DMS114 treated with DMSO at 0.1 percent for 48 hours (cell line): ENCODE data around the gene SLC17A2.
A peak's percentile ranks its signal among the peaks of the same experiment; 100 is the strongest.

Experiments used
- DNase-seq: peaks from one replicate; lab custom pipeline; 2025; ENCODE audit not compliant: unreplicated experiment; lab: John Stamatoyannopoulos, UW

Gene SLC17A2

DNA sequence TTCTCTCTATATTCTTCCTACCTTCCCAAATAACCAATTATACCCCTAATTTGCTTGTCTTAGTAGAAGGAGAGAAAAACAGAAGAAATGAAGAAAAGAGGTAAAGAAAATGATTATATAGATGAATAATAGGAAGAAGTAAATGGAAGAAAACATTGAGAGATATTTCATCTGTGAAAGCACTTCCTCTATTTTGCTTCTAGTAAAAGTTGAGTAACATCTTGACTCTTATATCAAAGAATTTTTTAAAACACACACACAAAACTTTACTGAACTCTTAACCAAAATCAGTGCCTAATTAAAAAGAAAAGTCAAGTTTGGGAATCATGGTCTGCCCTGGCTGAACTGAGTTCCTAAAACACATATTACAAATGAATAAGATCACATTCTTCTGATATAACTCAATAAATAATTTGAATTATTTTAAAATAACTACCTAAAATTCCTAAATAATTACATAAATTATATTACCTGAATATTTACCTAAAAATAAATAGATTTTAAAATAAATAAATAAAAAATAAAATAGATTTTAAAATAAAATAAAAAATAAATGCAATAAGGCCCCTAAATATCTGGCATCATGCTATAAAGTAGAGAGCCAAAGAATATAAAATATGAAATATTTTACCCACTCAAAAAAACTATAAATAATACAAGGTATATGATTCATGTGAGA lies 8.8 kb downstream of the SLC17A2 start:
- DNase-seq: no peak

DNA sequence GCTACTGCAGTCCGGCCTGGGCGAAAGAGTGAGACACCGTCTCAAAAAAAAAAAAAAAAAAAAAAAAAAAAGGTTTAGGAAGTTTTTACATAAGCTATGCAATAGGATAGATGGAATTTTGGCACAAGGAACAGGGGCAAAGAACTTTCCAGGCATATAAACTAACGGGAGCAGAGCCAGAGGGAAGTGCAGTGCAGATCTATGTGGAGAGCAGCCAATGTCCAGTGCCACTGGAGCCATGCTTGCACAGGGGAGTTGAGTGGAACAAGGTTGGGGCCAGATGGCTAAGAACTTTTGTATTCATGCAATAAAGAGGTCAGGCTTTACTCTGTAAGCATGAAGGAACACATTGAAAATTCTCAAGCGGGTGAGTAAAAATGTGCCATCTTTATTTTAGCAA lies 10.8 kb downstream of the SLC17A2 start:
- DNase-seq: no peak

DNA sequence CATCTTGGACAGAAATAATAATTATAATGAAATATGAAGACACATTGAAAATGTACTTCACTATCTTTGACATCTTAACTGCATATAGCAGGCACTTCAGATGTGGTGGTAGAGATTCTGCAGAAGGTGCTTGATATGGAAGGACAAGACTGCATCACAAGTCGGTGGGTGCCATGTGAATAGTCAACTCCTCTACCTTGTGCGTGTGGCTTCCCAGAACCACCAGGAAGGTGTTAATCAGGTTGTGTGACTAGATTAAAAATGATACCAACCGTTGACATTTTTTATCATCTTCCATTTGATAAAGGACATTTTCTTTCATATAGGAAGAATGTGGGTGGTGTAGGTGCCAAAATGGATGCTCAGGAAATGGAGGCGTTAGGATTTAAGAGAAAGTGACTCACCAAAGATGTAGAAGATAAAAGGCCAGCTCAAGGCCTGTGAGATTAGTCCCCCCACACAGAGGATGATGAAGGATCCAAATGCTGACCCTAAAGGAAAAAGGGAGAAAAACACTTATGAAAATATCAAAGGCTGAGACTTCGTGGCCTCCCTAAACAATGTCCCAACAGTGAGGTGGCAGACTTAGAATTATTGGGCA lies 12.3 kb downstream of the SLC17A2 start:
- DNase-seq: no peak

DNA sequence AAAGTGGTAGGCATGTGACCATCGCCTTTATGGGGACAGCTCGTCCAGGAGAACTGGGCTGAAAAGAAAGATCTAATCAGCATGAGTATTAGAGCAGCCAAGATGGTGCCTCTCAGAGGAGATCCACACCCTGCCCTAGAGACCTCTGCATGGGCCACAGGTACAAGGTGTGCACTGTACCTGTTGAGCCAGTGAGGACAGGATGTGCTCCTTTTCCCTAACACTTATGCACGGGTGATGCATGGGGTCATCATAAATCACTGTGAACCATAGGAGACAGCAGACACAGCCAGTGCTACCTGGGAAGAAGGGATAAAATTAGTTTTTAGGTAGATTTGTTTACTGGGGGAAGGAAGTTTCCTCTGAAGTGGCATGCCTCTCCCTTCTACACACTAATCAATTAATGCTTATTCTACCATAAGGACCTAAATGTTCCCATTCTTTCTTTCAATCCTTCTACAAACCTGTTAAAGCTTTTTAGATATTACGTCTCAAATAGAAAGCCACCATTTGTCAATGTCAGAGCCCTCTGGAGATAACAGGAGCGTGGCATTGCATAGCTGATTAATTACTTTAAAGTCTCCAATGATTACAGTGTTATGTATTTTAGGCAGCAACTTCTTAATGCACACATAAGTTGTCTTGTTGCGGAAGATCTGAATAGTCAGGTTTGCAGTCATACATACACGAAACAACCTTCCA lies 13.6 kb downstream of the SLC17A2 start:
- no peak for DNase-seq

DNA sequence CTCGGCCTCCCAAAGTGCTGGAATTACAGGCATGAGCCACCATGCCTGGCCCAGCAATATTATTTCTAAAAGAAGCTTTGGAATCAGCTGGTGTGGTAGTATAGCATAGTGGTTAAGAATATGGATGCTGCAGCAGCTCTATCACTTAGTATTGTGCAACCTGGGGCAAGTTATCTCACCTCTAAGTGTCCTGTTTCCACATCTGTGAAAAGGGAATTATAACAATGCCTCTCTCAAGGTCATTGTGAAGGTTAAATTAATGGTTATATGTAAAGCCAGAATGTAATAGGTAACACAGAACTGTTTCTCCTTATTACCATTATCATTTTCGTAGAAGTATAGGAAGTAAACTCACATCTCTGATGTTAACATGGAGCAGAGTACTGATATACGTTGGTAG lies 14.2 kb downstream of the SLC17A2 start:
- DNase-seq: no peak

DNA sequence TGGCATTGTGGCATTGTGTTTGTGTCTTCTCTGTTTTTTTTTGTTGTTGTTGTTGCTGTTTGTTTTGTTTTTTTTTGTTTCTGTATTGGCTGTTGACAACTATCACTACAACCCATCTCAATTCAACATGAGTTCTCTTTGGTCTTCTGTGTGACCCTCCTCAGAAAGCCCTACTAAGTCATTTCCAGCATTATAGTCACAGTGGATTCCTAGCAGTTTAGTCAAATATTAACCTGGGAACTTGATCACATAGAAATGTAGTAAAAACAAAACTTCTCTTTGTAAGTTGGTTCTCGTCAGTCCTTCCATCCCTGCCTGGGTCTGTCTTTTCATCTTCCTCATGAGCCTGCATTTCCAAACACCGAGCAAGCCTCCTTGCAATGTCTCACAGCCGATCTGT lies 16.8 kb downstream of the SLC17A2 start:
- DNase-seq: no peak

DNA sequence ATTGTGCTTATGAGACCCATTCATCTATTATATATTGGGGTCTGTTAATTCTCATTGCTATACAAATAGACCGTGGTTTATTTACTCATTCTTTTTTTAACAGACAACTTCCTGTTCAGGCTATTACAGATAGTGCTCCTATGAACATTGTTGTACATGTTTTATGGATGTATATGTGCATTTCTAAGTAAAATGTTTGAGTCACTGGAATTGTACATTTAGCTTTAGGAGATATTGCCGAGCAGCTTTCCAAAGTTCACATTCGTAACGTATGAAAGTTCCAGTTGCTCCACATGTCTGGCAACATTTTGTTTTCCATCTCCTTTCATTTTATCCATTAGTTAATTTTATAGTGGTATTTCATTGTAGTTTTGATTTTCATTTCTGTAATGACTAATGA lies 19.1 kb downstream of the SLC17A2 start:
- DNase-seq: no peak

DNA sequence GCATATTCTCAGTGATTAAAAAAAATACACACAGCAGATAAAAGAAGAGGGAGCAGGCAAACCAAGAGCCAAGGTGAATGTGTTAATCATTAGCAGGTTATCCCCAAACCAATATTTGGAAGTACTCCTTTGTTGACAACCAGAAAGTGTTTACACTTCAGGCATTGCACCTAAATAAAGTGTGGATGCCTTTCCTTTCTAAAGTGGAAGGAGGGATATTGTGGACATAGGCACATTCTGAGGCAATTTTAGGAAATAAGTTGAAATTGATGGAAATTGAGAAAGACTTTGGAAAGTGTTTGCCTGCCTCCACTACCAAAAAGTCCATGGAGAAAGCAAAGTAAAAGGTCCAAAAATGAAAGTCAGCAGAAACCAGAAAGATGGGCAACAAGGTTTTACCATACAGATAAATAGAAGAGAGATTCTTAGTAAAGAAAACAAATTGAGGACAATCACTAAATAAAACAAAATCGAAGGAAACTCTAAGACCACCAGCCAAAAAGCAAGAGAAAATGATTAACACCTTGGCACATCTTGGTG lies 22.9 kb downstream of the SLC17A2 start:
- DNase-seq: no peak

DNA sequence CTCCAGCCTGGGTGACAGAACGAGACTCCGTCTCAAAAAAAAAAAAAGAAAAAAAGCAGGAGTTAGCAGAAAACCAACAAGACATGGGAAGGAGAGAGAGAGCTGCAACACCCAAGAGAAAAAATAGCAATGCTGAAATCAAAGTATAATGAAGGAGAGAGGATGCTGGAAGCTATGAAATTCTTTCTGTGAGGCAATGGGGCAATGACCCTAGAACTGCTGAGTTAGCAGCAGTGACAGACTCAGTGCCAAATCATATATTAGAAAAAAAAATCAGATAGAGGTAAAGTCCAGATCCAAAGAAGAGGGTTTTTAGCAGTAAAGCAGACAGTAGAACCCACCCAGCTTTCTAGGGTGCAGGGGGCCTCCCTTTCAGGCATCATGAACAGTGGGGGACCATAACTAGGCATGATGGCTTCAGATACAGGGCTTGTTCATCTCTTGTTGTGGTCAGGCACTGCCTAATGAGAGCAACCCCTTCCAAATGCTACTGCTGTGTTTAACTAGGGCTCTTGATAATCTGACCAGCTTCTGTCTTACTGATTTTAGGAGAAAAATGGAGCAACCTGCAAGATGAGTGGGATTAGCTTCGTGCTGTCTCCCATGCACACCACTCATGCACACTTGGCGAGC lies 26.9 kb downstream of the SLC17A2 start:
- DNase-seq: no peak

DNA sequence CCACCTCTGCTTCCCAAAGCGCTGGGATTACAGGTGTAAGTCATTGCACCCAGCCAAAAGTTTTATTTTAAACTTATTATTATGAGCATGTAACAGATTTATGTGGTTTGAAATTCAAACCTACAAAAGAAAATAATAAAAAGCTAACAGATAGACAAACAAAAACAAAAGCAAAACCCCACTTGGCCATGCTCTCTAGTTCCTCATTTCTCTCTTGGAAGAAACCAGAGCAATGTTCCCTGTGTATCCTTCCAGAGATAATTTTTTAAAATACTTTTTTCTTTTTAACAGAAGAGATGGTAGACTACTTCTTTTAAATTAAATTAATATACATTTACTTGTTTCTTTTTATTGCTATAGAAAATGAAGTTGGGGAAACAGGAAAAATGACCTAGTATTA lies 28.4 kb downstream of the SLC17A2 start:
- DNase-seq: no peak

DNA sequence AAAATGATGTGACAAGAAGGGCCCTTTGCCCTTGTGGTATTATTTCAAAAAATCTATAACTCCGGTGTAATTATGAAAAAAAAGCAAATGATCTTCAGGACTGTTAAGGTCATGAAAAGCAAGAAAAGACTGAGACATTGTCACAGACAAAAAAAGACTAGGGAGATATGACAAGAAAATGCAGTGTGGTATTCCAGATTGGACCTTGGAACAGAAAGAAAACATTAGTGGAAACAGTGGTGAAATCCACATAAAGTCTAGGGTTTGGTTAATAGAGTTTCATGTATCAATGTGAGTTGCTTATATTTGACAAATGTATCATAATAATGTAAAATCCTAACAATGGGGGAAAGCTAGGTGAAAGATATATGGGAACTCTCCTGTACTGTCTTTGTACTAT lies 29.6 kb downstream of the SLC17A2 start:
- no peak for DNase-seq

DNA sequence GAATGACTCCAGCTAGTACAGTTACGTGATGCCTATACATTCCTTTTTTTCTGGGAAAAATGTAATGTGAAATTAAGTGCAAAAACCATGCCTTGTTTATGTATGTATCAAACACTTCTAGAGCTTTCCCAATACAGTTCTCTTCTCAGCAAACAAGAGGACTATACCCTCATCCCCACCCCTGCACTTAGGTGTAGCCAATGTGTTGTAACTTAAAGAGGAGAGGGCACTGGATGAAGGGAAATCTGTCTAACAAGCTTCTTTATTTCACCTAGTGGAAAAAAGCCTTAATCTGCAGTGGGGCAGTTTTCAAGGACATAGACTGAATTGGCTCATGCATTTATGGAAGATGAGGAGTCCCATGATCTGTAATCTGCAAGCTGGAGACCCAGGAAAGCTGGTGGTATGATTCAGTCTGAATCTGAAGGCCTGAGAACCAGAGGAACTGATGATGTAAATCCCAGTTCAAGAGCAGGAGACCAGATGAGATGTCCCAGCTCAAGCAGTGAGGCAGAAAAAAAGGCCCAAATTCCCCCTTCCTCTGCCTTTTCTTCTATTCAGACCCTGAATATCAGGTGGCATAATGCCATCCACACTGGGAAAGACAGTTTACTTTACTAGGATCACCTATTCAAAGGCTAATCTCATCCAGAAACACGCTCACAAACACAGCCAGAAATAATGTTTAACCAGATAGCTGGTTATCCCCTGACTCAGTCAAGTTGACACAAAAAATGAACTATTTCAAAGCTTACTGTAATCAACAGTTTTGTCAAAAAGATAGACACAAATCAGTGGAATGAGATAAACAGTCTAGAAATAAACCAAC lies 30.7 kb downstream of the SLC17A2 start:
- no peak for DNase-seq

DNA sequence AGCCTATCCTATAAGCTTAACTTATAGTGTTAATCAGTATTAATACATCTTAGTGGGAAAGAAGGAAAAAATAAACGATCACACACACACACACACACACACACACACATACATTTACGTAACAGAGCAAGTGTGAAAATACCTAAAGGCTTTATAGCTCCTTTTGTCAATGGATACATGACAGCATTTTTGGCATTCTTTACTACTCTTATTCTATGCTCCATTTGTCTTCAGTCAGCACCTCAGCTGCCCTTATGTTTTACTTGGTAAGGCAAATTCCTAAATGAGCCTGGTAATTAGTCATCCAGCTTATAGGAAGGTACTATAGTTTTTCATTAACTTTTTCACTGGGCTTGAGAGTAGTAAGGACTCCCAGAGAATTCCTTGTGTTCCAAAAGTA lies 31.4 kb downstream of the SLC17A2 start:
- no peak for DNase-seq

DNA sequence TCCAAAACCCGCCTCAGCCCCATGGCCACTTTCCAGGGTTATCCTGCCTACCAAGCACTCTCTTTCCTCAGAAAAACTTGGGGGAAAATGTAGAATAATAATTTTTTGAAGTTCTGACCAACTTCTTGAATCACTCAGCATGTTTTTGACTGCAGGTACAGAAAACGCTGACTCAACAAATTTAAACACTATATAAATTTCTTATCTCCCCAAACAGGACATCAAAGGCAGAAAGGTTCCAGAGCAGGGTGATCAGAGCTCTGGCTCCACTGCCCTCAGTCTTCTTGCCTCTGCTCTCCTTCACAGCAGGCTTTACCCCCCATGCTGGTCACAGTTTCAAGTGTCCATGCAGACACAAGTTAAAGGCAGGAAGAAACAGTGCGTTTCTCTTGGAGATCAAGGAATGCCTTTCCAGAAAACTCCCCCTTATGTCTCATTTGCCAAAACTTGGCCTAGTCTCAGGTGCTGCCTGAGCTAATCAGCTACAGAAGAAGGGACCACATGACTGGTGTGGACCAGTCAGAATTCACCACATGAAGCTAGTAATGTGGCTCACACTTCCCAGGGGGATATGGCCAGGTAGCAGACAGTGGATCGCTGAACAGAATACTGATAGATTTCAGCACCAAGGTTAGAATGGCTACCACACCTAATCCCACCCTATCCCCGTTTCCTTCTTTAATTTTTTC lies 32.1 kb downstream of the SLC17A2 start:
- DNase-seq: no peak

DNA sequence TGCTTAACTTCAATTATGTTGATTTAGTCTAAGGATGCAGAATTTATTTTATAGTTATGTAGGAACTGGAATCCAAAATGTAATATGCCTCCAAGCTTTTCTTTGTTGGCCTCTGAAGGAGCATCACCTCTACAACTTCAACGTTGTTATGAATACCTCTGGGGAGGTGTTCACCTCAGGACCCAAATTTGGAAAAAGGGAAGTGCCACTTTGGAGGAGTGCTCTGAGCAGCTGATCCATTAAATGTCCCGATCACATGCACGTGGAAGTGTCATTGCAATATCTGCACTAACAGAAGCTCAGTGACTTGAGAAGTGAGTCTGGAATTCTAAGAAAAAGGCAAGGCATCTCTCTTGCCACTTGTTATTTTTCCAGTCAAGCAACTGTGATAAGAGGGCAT lies 34.2 kb downstream of the SLC17A2 start:
- no peak for DNase-seq

DNA sequence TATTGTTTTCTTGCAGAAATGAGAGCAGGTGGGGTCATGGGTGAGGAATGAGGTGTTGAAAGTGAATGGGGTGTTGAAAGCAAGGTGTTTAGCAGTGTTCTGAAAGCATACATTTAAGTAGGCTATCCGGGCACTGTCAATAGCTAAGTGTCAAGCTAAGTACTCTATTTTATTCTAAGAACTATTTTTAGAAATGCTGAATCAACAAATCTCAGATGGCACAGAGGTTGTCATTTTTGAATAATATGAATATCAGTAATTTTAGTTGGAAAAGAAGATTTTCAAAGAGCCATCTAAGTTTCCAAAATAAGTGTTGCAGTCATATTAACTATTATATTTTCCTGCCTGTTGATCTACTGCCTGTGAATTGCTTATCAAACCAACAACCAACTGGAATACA lies 34.7 kb downstream of the SLC17A2 start:
- no peak for DNase-seq

DNA sequence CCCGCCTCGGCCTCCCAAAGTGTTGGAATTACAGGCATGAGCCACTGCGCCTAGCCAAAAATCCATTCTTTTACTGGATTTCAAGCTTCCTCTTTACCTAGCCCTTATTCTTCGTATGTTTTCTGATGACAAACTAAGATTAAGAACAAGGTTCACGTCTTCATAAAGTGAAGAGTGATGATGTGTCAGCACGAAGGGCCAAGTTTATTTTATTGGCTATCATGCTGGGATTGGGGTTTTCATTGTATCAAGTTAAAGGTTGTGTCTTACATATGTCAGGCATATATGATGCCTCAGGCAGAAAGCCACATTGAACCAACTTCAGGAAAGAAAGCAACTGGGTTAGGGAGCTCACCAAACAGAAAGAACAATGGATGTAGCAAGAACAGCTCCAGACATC lies 36.7 kb downstream of the SLC17A2 start:
- no peak for DNase-seq

DNA sequence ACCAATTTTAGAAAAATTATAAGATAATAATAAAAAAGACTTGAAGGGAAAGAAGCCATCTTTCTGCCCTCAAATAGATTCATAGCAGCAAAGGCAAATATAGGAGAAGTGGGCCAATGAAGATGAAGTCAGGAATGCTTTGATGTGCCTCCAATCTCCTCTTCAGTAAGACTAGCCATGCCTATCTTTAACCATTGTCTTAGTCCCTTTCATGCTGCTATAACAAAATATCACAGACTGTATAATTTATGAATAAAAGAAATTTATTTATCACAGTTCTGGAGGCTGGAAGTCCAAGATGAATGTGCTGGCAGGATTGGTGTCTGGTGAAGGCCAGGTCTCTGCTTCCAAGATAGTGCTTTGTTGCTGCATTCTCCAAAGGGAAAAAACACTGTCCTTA lies 37.6 kb downstream of the SLC17A2 start:
- DNase-seq: no peak

DNA sequence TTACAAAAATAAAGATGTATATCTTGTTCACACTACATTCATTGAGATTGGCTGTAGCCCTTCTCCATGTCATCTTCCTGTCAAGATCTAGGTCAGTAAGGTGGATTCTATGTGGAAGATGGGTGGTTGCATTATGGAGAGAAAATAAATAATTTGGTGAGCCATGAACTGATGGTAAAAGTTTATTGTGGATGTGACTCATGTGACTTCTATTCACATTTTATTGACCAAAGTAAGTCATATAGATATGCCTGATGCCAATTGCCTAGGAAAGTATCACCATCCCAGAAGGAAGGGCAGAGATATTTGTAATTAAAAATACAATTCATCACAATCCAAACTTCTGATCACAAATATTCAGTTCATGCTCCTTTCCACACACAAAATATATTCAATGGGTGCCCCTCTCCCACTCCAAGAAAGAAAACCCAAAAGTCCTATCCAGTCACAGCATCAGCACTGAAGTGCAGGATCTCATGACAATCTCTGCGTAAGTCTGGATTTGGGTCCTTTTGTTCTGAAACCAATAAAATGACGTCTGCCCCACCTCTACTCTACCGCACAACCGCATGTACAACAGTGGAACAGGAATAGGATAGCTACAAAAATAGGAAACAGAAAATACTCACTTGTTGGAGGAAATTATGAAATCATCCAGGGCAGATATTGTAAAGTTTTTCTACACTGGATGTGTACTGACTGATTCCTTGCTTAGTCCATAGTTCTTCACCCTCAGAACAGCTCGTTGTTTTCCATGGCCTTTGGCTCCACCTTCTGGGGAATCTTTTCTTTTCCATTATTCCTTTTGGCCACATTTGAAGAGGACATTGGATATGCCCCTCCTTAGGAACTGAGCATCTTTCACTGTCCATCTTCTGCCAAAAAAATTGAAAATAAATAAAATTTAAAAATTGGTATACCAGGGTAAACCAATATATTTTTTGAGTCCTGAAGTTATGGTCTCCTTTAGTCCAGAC lies 40.3 kb downstream of the SLC17A2 start:
- peak; percentile 74 for DNase-seq
